Natural killer cell (primary cell): ENCODE data around the gene TMEM108. TPM values are rescaled to one million over a fixed set of nuclear protein-coding genes. Genes with fewer than 3 reads are reported as not detected.
"Not testable (repeated sequence)": the region's sequence is repeated elsewhere in the genome, so short reads cannot be mapped to it uniquely, and the experiment has no call there.

Experiments used
- ATAC-seq, 3 donors: fragments of 150-1000 bp in 2 of 3; fragments of 200-7000 bp in 1 of 3; cut with Tn5 transposase; 1 replicate in 1 of 3; 2 replicates in 2 of 3; pipeline ENCODE4 v1.10.0; 2021; ENCODE audit warnings: mild to moderate bottlenecking in 2 of 3, moderate library complexity in 2 of 3
- DNase-seq, 2 donors: peaks; one replicate each; pipeline versions ENCODE4 v3.0.0 to v3.0.0-alpha.2; 2013 to 2021; ENCODE audit warnings: mixed read lengths in 1 of 2
- H3K27ac ChIP-seq: one replicate; pipeline ENCODE4 v1.5.1; 2013; ENCODE audit warnings: mild to moderate bottlenecking, low read length
- H3K27me3 ChIP-seq: one replicate; pipeline ENCODE4 v1.6.1; 2013; ENCODE audit warnings: low read length; ENCODE audit not compliant: control insufficient read depth, insufficient read depth
- H3K36me3 ChIP-seq: one replicate; pipeline ENCODE4 v1.6.1; 2013; ENCODE audit warnings: low read length; ENCODE audit not compliant: control insufficient read depth, insufficient read depth
- H3K4me1 ChIP-seq: one replicate; pipeline ENCODE4 v1.6.1; 2013; ENCODE audit warnings: low read length; ENCODE audit not compliant: control insufficient read depth, insufficient read depth
- H3K4me3 ChIP-seq: one replicate; pipeline ENCODE4 v1.5.1; 2013; ENCODE audit warnings: low read length
- H3K9me3 ChIP-seq: one replicate; pipeline ENCODE4 v1.6.1; 2013; ENCODE audit warnings: low read length; ENCODE audit not compliant: control insufficient read depth, insufficient read depth
- H3K27ac Mint-ChIP-seq, 2 donors: one replicate each; pipeline ENCODE4 v1.8.0; 2022; ENCODE audit warnings: mild to moderate bottlenecking in 2 of 2, mixed read lengths in 2 of 2, moderate library complexity in 1 of 2
- H3K27me3 Mint-ChIP-seq, 2 donors: one replicate each; pipeline ENCODE4 v1.8.0; 2022; ENCODE audit warnings: low read depth in 2 of 2, mixed read lengths in 2 of 2
- H3K36me3 Mint-ChIP-seq: one replicate; pipeline ENCODE4 v1.8.0; 2022; ENCODE audit warnings: mixed read lengths
- H3K4me1 Mint-ChIP-seq, 2 donors: one replicate each; pipeline ENCODE4 v1.8.0; 2022; ENCODE audit warnings: mixed read lengths in 2 of 2
- H3K4me3 Mint-ChIP-seq: one replicate; pipeline ENCODE4 v1.8.0; 2022; ENCODE audit warnings: mild to moderate bottlenecking, moderate library complexity, mixed read lengths
- H3K9me3 Mint-ChIP-seq, 2 donors: one replicate each; pipeline ENCODE4 v1.8.0; 2022; ENCODE audit warnings: mixed read lengths in 2 of 2
- CTCF ChIP-seq: fragments of 200-600 bp; IDR thresholded peaks from one replicate; pipeline ENCODE4 v1.8.0; 2022; ENCODE audit warnings: antibody characterized with exemption
- WGBS: methylation state at CpG from one replicate; pipeline ENCODE4 v1.1.7; 2013; ENCODE audit warnings: missing lambda C conversion rate; ENCODE audit not compliant: insufficient coverage; 5-methylcytosine and 5-hydroxymethylcytosine counted together
- intact Hi-C: fragments of 100-400 bp; cut with micrococcal nuclease; formaldehyde crosslinking; loops from one replicate; pipeline ENCODE4 v1.14.2; 2022
- total RNA-seq, 4 donors: library from RNA; stranded (reverse); fragments of 120-200 nt in 1 of 4; gene quantifications; one replicate each; pipeline versions ENCODE4 v1.2.3 to v1.2.4, GENCODE V29; 2013 to 2022

Gene TMEM108
- not detected for total RNA-seq
- total RNA-seq (2013) = not detected

DNA sequence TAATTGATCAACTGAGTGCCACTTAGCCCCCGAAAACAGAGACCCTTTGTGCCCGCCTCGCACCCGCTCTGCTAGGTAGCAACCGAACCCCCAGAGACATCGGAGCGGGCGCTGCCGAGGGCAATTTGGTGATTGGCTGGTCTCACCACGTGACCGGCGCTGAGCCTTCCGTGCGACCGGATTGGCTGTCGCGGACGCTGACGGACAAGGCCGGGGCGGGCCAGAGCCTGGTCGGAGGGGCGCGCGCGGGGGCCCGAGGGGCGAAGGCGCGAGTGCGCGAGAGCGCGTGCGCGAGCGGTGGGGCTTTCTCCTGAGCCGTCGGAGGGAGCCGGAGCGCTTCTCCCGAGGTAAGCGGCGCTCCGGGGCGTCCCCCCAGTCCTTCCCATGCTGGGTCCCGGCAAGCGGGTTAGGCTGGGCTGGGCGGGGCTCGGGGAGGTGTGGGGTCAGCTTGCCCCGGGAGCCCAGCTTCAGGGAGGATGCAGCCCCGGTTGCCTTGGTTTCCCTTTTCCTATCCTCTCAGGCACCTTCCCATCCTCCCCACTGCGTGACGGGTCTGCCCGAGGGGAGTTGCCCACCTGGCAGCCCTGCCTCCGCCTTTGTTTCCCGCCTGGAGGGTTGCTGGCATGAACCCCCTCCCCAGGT lies at the start of gene TMEM108:
Gene TMEM108 (plus strand): TSS at position 303 of the 642 bp plus-strand sequence.
- Mint-ChIP-seq H3K27me3 (peaks cover 28 to 29% of the 10 kb centered on the region in 2 donors), H3K4me1 (no peaks in the 10 kb centered on the region), H3K9me3 (no peaks in the 10 kb centered on the region), H3K4me3 (peak within 1 kb of the TSS; percentile 6), H3K36me3 (no peaks in the 10 kb centered on the region), H3K27ac (no peak within 1 kb of the TSS)
- Histone ChIP-seq H3K27me3 (peaks cover 16% of the 10 kb centered on the region), H3K4me1 (peaks cover 6% of the 10 kb centered on the region), H3K4me3 (no peak within 1 kb of the TSS), H3K36me3 (no peaks in the 10 kb centered on the region), H3K9me3 (no peaks in the 10 kb centered on the region), H3K27ac (no peak within 1 kb of the TSS)
- ATAC-seq (no peak), DNase-seq (no peak)
- intact Hi-C loops = no loop called here
- TF ChIP-seq CTCF = no peak
- 4% methylated on average over 57 of the region's 57 CpGs for WGBS

- no peak overlapping the region for H3K4me3 ChIP-seq
- no peaks in the 10 kb centered on the region for H3K9me3 ChIP-seq
- no peak for ATAC-seq
- no peaks in the 10 kb centered on the region for H3K4me1 ChIP-seq
- TF ChIP-seq CTCF = no peak
- Mint-ChIP-seq H3K4me1 (no peaks in the 10 kb centered on the region), H3K36me3 (no peaks in the 10 kb centered on the region), H3K4me3 (no peak overlapping the region), H3K9me3 (peaks cover 0 to 4% of the 10 kb centered on the region in 2 donors), H3K27me3 (no peaks in the 10 kb centered on the region), H3K27ac (no peak overlapping the region)
- intact Hi-C loops = no loop called here
- WGBS = 100% methylated on average over 1 of the region's 1 CpG
- H3K27ac ChIP-seq = no peak overlapping the region
- no peaks in the 10 kb centered on the region for H3K27me3 ChIP-seq
- DNase-seq = no peak
- H3K36me3 ChIP-seq = no peaks in the 10 kb centered on the region
Measured at GRCh38 chr3:132995971-132996370, 42.2 kb upstream of the TMEM108 start.

- no peak for TF ChIP-seq CTCF
- peaks cover 0 to 4% of the 10 kb centered on the region in 2 donors for H3K9me3 Mint-ChIP-seq
- Histone ChIP-seq H3K9me3 (no peaks in the 10 kb centered on the region), H3K4me3 (no peak overlapping the region), H3K27ac (no peak overlapping the region), H3K4me1 (no peaks in the 10 kb centered on the region), H3K36me3 (no peaks in the 10 kb centered on the region), H3K27me3 (no peaks in the 10 kb centered on the region)
- no CpG with 5 or more reads among the region's 2 CpGs for WGBS
- no peak overlapping the region for H3K4me3 Mint-ChIP-seq
- intact Hi-C loops = no loop called here
- no peak overlapping the region for H3K27ac Mint-ChIP-seq
- DNase-seq = no peak
- no peaks in the 10 kb centered on the region for H3K36me3 Mint-ChIP-seq
- H3K4me1 Mint-ChIP-seq = no peaks in the 10 kb centered on the region
- H3K27me3 Mint-ChIP-seq = no peaks in the 10 kb centered on the region
- no peak for ATAC-seq
Measured at GRCh38 chr3:132997404-132998185, 40.6 kb upstream of the TMEM108 start.

- H3K27me3 ChIP-seq, DNase-seq, H3K9me3 ChIP-seq, H3K27ac ChIP-seq, intact Hi-C loops, ATAC-seq, H3K4me3 Mint-ChIP-seq, H3K36me3 ChIP-seq, H3K27ac Mint-ChIP-seq, H3K36me3 Mint-ChIP-seq, H3K4me1 Mint-ChIP-seq, H3K4me1 ChIP-seq, H3K27me3 Mint-ChIP-seq, H3K4me3 ChIP-seq: not testable (repeated sequence)
- 91% methylated on average over 9 of the region's 9 CpGs for WGBS
- H3K9me3 Mint-ChIP-seq = peaks cover 10 to 11% of the 10 kb centered on the region in 2 donors
Measured at GRCh38 chr3:133005032-133005431, 33.2 kb upstream of the TMEM108 start.
